Smooth muscle cell (in vitro differentiated cells): Measurements from ENCODE around the gene RPA3. TPM values are rescaled to one million over a fixed set of nuclear protein-coding genes. Genes with fewer than 3 reads are reported as not detected.

ENCODE experiments used
- DNase-seq: peaks from one replicate; lab custom pipeline; 2025; ENCODE audit not compliant: unreplicated experiment; lab: John Stamatoyannopoulos, UW
- H2AFZ ChIP-seq: fragments of 200-600 bp; sonication (generic); 2 replicates; pipeline ENCODE4 v1.6.0; 2016; ENCODE audit warnings: antibody characterized with exemption, low read depth, mild to moderate bottlenecking
- H3F3A ChIP-seq: fragments of 200-600 bp; sonication (generic); 2 replicates; pipeline ENCODE4 v1.6.0; 2017; ENCODE audit warnings: antibody characterized with exemption, low read depth
- H3K27ac ChIP-seq: fragments of 200-600 bp; sonication (generic); 2 replicates; pipeline ENCODE4 v1.5.1; 2016; ENCODE audit warnings: low read depth, mild to moderate bottlenecking
- H3K27me3 ChIP-seq: fragments of 200-600 bp; sonication (generic); 2 replicates; pipeline ENCODE4 v1.6.1; 2016; ENCODE audit warnings: low read depth, mild to moderate bottlenecking
- H3K36me3 ChIP-seq: fragments of 200-600 bp; sonication (generic); 2 replicates; pipeline ENCODE4 v1.5.1; 2016; ENCODE audit warnings: low read depth
- H3K4me1 ChIP-seq: fragments of 200-600 bp; sonication (generic); 2 replicates; pipeline ENCODE4 v1.5.1; 2016; ENCODE audit warnings: low read depth
- H3K4me2 ChIP-seq: fragments of 200-600 bp; sonication (generic); 2 replicates; pipeline ENCODE4 v1.6.0; 2016; ENCODE audit warnings: mild to moderate bottlenecking
- H3K4me3 ChIP-seq: fragments of 200-600 bp; sonication (generic); 2 replicates; pipeline ENCODE4 v1.5.1; 2016; ENCODE audit warnings: mild to moderate bottlenecking
- H3K79me2 ChIP-seq: fragments of 200-600 bp; sonication (generic); 2 replicates; pipeline ENCODE4 v1.6.0; 2016; ENCODE audit warnings: low read depth, mild to moderate bottlenecking
- H3K9ac ChIP-seq: fragments of 200-600 bp; sonication (generic); 2 replicates; pipeline ENCODE4 v1.6.0; 2016; ENCODE audit warnings: low read depth
- H3K9me3 ChIP-seq: fragments of 200-600 bp; sonication (generic); replicated peaks from 2 replicates; pipeline ENCODE4 v1.5.1; 2016; ENCODE audit warnings: low read depth
- H4K20me1 ChIP-seq: fragments of 200-600 bp; sonication (generic); 2 replicates; pipeline ENCODE4 v1.6.0; 2016; ENCODE audit warnings: low read depth
- CTCF ChIP-seq: fragments of 200-600 bp; sonication (generic); IDR thresholded peaks from 2 replicates; pipeline ENCODE4 v1.5.1; 2017; ENCODE audit warnings: borderline replicate concordance, mild to moderate bottlenecking, antibody characterized with exemption; ENCODE audit not compliant: insufficient read depth, poor library complexity, severe bottlenecking
- WGBS: methylation state at CpG from one replicate; pipeline ENCODE4 v1.1.7; 2016; ENCODE audit warnings: low lambda C conversion rate; 5-methylcytosine and 5-hydroxymethylcytosine counted together
- polyA plus RNA-seq: library from polyadenylated mRNA; unstranded; fragments of >200 nt; fragmentation: Nextera tagmentation; extraction: Ambion mirVana; gene quantifications from 2 replicates; pipeline ENCODE4 v1.2.1, GENCODE V29; 2016
- total RNA-seq: library from RNA; depleted of rRNA; stranded (reverse); fragments of >200 nt; gene quantifications from 2 replicates; pipeline ENCODE4 v1.2.3, GENCODE V29; 2014

RPA3 gene
- total and polyA plus RNA-seq, 2 experiments from 2014 or later, result 37.2 to 63.7 TPM

- no peak for DNase-seq
- Histone ChIP-seq H3K9ac (no peak overlapping the region), H3K27me3 (no peaks in the 10 kb centered on the region), H3K4me1 (peaks cover 28% of the 10 kb centered on the region), H3K4me3 (no peak overlapping the region), H2AFZ (peak overlapping the region; percentile 48), H3K79me2 (peaks cover 3% of the 10 kb centered on the region), H3F3A (peaks cover 8% of the 10 kb centered on the region), H3K36me3 (no peaks in the 10 kb centered on the region), H3K4me2 (peak overlapping the region; percentile 69), H3K9me3 (no peaks in the 10 kb centered on the region), H4K20me1 (no peaks in the 10 kb centered on the region), H3K27ac (peak overlapping the region; percentile 79)
- WGBS, result 19% methylated on average over 3 of the region's 3 CpGs
- TF ChIP-seq CTCF, result no peak
Measured at GRCh38 chr7:7696458-7697119, 21.8 kb downstream of the RPA3 start.

GRCh38 chr7:7695111-7695817, 23.1 kb downstream of the RPA3 start:
- Histone ChIP-seq H3K4me2 (no peak overlapping the region), H3K27me3 (no peaks in the 10 kb centered on the region), H3K9ac (no peak overlapping the region), H3K4me3 (no peak overlapping the region), H3K9me3 (no peaks in the 10 kb centered on the region), H3F3A (peaks cover 6% of the 10 kb centered on the region), H3K27ac (peak overlapping the region; percentile 64), H3K36me3 (no peaks in the 10 kb centered on the region), H2AFZ (no peak overlapping the region), H3K79me2 (peaks cover under 1% of the 10 kb centered on the region), H4K20me1 (no peaks in the 10 kb centered on the region), H3K4me1 (peaks cover 26% of the 10 kb centered on the region)
- TF ChIP-seq CTCF, result no peak
- DNase-seq, result no peak
- 54% methylated on average over 5 of the region's 5 CpGs for WGBS

- 97% methylated on average over 3 of the region's 3 CpGs for WGBS
- no peaks in the 10 kb centered on the region for H3K79me2 ChIP-seq
Measured at GRCh38 chr7:7694542-7694941, 23.9 kb downstream of the RPA3 start.

More at GRCh38 chr7:7694542-7694941, 23.9 kb downstream of the RPA3 start:
- H3K36me3 ChIP-seq, result no peaks in the 10 kb centered on the region
- H3K4me2 ChIP-seq, result no peak overlapping the region
- no peaks in the 10 kb centered on the region for H3K9me3 ChIP-seq
- H4K20me1 ChIP-seq, result no peaks in the 10 kb centered on the region
- H3K27me3 ChIP-seq, result no peaks in the 10 kb centered on the region
- H3K27ac ChIP-seq, result peak overlapping the region; percentile 64
- TF ChIP-seq CTCF, result no peak
- no peak overlapping the region for H3K4me3 ChIP-seq
- no peak overlapping the region for H2AFZ ChIP-seq
- peaks cover 6% of the 10 kb centered on the region for H3F3A ChIP-seq
- H3K9ac ChIP-seq, result no peak overlapping the region
- peaks cover 24% of the 10 kb centered on the region for H3K4me1 ChIP-seq
- no peak for DNase-seq
